HG02884 (cell line): Measurements from ENCODE around the gene ANKS1A.
"Not testable (repeated sequence)": the region's sequence is repeated elsewhere in the genome, so short reads cannot be mapped to it uniquely, and the experiment has no call there.

ENCODE experiments used
- ATAC-seq: cut with Tn5 transposase; IDR thresholded peaks from one replicate; pipeline ENCODE4 v1.9.1; 2021; ENCODE audit warnings: mild to moderate bottlenecking, moderate library complexity; ENCODE audit not compliant: unreplicated experiment

Gene ANKS1A

GRCh38 chr6:34916348-34916967 lies 27.4 kb downstream of the ANKS1A start:
- no peak for ATAC-seq

DNA sequence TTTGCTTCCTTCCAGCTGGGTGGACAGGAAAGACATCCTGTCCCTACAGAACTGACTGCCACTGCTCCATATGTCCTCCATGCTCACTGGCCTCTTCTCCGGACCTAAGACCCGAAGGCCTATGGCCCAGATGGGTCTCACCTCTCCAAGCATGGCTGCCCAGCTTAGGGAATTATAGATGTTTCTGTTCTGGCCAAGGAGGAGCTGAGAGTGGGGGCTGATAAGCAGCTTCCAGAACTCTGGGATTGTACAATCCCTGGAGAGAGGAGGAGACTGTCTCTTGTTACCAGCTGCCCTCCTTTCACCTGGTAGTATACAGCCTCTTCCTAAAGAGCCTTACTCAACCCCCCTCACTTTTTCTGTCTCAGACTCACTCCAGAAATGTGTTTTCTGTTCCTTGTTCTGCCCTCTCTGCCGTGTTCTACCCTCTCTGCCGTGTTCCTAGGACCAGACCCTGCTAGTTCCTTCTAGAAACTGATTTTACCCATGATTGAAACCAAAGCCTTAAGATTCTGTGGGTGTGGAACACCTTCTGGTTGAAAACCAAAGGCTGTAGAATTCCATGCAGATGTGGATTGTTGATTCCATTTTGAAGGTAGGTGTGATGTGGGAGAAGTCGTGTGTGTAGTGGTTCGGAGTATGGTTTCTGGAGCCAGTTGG lies 28.7 kb downstream of the ANKS1A start:
- ATAC-seq: no peak

- ATAC-seq: no peak
Observed at GRCh38 chr6:34919651-34920050, 30.6 kb downstream of the ANKS1A start.

GRCh38 chr6:34920097-34920496 lies 31.0 kb downstream of the ANKS1A start:
- ATAC-seq: no peak

DNA sequence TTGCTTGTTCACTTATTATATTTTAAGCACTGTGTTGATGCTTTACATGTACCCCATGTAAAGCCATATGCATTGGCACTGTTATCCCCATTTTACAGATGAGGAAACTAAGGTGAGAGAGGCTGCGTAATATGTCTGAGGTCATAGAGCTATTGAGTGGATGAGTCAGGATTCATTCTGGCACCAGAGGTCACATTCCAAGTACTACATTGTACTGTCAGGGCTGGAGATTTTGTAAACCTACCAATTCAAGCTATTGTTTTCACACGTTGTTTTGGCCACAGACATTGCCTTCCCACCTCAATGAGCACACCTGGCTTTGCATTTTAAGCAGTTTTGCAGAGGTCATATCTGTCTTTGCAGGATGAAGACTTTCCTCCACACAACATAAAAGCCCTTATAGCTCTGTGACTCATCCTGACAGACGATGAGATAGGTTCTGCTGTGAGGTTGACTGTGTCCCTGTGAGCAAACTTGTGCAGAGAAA lies 33.2 kb downstream of the ANKS1A start:
- no peak for ATAC-seq

DNA sequence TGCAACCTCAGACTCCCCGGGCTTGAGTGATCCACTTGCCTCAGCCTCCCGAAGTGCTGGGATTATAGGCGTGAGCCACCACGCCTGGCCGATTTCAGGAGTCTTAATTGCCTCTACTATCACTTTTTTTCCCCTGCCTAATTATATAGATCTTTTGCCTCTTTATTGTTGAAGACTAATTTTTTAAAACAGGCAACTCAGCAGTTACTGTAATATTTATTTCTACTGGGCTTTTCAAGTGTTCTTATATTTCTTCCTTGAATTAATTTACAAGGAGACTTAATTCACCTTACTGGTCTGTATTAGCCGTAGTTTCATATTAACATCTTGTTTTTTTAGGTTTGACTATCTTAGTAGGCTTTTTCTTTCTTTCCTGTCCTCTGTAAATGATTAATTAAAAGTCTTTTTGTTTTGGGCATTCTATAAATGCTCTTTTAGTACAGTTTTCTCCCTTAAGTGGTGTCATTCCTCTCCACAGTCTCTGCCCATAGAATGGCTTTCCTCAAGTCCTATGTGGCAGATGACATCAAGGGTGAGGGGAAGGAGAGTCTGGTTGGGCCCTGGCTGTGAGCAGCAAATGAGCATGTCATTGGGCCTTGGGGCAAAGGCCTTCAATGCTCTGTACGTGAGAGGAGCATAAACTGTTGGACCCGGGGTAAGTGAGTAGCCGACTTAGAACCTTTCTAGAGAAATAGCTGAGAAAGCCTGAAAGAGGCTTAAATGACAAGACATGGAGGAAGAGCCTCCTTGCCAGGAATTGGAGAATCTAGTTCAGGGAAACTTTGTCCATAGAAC lies 36.0 kb downstream of the ANKS1A start:
- no peak for ATAC-seq

DNA sequence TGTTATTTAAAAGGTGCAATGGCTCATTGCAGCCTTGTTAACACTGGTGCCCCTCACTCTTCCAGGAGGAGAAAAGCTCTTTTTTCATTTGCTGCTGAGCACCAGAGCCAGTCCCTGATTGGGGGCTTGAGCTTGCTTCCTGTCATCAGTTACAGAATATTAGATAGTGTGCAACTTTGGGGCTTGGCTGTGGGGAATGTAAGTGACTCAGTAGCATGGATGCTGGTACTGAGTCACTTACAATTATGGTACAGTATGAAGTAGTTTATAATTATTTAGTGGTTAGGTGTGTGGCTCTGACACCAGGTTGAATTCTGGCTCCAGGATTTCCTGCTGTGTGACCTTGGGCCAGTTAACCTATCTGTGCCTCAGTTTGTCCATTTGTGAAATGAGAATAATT lies 37.6 kb downstream of the ANKS1A start:
- ATAC-seq: no peak

GRCh38 chr6:34928220-34928619 lies 39.2 kb downstream of the ANKS1A start:
- no peak for ATAC-seq

- no peak for ATAC-seq
Observed at GRCh38 chr6:34928695-34929094, 39.6 kb downstream of the ANKS1A start.

GRCh38 chr6:34929241-34929978 lies 40.4 kb downstream of the ANKS1A start:
- no peak for ATAC-seq

DNA sequence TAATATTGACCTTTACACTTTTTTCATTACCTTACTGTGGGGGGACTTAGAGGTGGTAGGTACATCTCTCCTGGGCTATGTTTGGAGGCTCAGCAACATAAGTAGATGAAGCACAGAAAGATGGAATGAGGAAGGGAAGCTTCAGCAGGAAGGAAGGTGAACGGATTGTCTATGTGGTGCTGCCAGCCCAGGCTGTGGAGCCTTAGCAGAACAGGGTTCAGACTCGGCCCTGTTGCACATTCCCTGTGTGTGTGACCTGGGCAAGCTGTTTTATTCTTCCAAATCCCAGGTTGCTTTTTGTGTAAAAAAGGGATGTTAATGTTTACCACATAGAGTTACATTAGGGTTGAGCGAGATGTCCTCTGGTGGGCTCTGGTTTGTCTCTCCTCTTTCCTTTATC lies 41.2 kb downstream of the ANKS1A start:
- no peak for ATAC-seq

DNA sequence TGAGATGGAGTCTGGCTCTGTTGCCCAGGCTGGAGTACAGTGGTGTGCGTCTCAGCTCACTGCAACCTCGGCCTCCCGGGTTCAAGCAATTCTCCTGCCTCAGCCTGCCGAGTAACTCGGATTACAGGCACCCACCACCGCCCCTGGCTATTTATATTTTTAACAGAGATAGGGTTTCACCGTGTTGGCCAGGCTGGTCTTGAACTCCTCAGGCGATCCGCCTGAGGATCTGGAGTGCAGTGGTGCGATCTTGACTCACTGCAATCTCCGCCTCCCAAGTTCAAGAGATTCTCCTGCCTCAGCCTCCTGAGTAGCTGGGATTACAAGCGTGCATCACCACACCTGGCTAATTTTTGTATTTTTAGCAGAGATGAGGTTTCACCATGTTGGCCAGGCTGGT lies 43.1 kb downstream of the ANKS1A start:
- ATAC-seq: not testable (repeated sequence)

DNA sequence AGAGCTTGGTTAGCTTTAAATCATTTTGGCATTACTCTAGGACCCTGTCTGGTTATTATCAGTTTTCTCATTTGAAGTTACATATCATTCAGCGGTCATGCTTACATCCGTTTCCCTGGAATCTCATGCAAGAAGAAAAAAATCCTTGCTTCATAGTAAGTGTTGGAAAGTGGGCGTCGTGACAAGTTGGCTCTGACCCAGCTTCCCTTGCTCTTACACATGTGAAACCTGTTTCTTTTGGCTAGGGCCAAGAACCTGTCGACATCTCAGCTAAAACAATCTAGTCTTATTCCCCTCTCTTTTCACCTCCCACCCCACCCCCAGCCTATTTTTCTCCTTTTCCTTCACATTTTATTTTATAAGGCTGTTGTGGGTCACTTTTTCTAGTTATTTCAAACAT lies 45.5 kb downstream of the ANKS1A start:
- no peak for ATAC-seq

- no peak for ATAC-seq
Observed at GRCh38 chr6:34938268-34938667, 49.2 kb downstream of the ANKS1A start.

DNA sequence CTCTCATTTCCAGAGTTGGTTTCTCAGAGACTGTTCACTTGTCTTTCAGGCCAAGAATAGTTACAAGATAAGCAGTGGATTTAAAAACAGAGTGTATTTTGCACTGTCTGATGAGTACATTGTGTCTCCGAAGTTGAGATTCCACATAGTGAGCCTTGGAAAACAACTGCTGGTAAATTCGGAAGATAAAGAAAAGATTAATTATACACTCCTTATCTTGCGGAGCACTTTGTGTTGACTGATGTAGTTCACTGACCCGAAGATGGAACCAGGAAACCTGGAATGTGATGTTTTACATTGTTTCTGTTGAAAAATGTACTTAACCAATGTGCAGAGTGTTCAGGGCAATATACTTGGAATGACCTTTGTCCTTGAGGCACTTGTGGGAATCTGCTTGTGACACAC lies 51.0 kb downstream of the ANKS1A start:
- ATAC-seq: no peak

DNA sequence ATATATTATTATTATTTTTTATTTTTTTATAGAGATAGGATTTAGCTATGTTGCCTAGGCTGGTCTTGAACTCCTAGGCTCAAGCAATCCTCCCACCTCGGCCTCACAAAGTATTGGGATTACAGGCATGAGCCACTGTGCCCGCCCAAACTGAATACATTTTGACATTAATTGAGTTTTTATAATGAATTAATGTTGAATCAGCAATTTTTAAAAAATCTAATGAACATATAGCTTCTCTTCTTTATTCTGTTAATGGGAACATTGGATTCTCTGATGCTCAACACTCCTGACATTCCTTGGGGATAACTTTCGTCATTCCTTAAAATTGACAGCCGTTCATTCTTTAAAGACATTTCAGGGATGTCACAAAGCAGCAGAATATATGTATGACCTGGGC lies 52.4 kb downstream of the ANKS1A start:
- ATAC-seq: no peak

- ATAC-seq: no peak
Observed at GRCh38 chr6:34945317-34945716, 56.3 kb downstream of the ANKS1A start.

DNA sequence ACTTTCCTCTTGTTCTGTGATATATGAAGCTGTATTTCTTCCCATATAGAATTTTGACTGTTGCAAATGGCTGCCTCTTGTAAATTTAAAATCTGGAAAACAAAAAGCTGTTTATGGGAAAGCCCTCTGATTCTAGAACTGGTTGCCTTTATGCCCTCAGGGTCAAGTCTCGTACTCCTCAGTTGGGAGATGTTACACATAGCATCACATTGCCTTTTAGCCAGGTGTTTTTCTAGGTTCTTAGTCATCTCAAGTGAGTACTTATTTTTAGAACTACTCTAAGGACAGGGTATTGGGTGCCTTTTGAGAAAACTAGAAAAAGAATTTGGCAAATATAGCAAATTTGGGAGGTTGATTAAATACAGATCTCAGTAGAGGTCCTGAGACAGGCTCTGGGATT lies 58.5 kb downstream of the ANKS1A start:
- no peak for ATAC-seq

DNA sequence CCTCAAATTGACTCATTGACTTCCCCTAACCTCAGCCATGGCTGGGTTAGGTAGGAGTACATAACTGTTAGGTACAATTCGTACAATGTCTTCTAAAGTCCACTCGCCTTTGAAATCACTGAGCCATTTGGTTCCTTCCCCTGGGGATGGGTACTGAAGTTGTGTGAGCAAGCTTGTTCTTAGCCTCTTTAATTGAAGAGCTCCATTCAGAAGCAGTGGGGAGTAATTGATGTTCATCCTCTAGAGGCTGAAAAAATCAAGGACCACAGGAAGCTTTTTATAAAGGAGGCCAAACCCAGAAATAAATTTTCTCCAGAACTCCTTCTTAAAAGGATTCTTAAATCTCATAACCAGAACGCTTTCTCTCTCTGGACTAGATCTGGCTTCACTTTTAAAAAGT lies 60.6 kb downstream of the ANKS1A start:
- no peak for ATAC-seq

- ATAC-seq: no peak
Observed at GRCh38 chr6:34950849-34951248, 61.8 kb downstream of the ANKS1A start.

GRCh38 chr6:34951731-34952130 lies 62.7 kb downstream of the ANKS1A start:
- ATAC-seq: no peak
